Measurements from ENCODE around the gene UGT1A10.
"Not testable (repeated sequence)": the region's sequence is repeated elsewhere in the genome, so short reads cannot be mapped to it uniquely, and the experiment has no call there.

UGT1A10 gene

GRCh38 chr2:233636306-233636705, at the start of gene UGT1A10:
TSS of gene UGT1A10 (plus strand) at chr2:233636448. CDS start at chr2:233636523, 75 bp downstream.
- DNase-seq = not testable (repeated sequence)

- DNase-seq = no peak
Measured at GRCh38 chr2:233588400-233588799, 47.8 kb upstream of the UGT1A10 start.

GRCh38 chr2:233592706-233593105, 43.5 kb upstream of the UGT1A10 start:
- DNase-seq = not testable (repeated sequence)

GRCh38 chr2:233593201-233593600, 43.0 kb upstream of the UGT1A10 start:
- no peak for DNase-seq

- DNase-seq = no peak
Measured at GRCh38 chr2:233597522-233597921, 38.7 kb upstream of the UGT1A10 start.

GRCh38 chr2:233598952-233599351, 37.3 kb upstream of the UGT1A10 start:
- no peak for DNase-seq

GRCh38 chr2:233600386-233600785, 35.9 kb upstream of the UGT1A10 start:
- DNase-seq = no peak

- no peak for DNase-seq
Measured at GRCh38 chr2:233602076-233602475, 34.2 kb upstream of the UGT1A10 start.

- DNase-seq = no peak
Measured at GRCh38 chr2:233603520-233603919, 32.7 kb upstream of the UGT1A10 start.

GRCh38 chr2:233604826-233605225, 31.4 kb upstream of the UGT1A10 start:
- DNase-seq = no peak

- no peak for DNase-seq
Measured at GRCh38 chr2:233605680-233606079, 30.6 kb upstream of the UGT1A10 start.

- no peak for DNase-seq
Measured at GRCh38 chr2:233611284-233611683, 25.0 kb upstream of the UGT1A10 start.

- not testable (repeated sequence) for DNase-seq
Measured at GRCh38 chr2:233617476-233617875, 18.8 kb upstream of the UGT1A10 start, which contains the start of gene UGT1A8. TSS of gene UGT1A8 (plus strand) at chr2:233617633. CDS start at chr2:233617708, 75 bp downstream.

GRCh38 chr2:233620204-233620603, 16.0 kb upstream of the UGT1A10 start:
- no peak for DNase-seq

GRCh38 chr2:233621863-233622262, 14.4 kb upstream of the UGT1A10 start:
- DNase-seq = not testable (repeated sequence)

GRCh38 chr2:233627331-233628025, 8.8 kb upstream of the UGT1A10 start:
- DNase-seq = no peak

GRCh38 chr2:233638836-233639235, 2.6 kb downstream of the UGT1A10 start:
- no peak for DNase-seq

- no peak for DNase-seq
Measured at GRCh38 chr2:233639860-233640259, 3.6 kb downstream of the UGT1A10 start.

GRCh38 chr2:233643128-233643527, 6.9 kb downstream of the UGT1A10 start:
- no peak for DNase-seq

GRCh38 chr2:233646033-233646432, 9.8 kb downstream of the UGT1A10 start:
- DNase-seq = not testable (repeated sequence)

GRCh38 chr2:233650981-233651380, 14.7 kb downstream of the UGT1A10 start:
- DNase-seq = no peak

- no peak for DNase-seq
Measured at GRCh38 chr2:233651430-233651829, 15.2 kb downstream of the UGT1A10 start.

- DNase-seq = no peak
Measured at GRCh38 chr2:233654501-233654900, 18.3 kb downstream of the UGT1A10 start.

- DNase-seq = no peak
Measured at GRCh38 chr2:233655043-233655442, 18.8 kb downstream of the UGT1A10 start.

- not testable (repeated sequence) for DNase-seq
Measured at GRCh38 chr2:233655943-233656342, 19.7 kb downstream of the UGT1A10 start.
